ENCODE results near the gene AMPD3.

- TF ChIP-seq CTCF (IDR thresholded peaks at IDR 0.05), result no peak
- TF ChIP-seq POLR2AphosphoS5 (IDR thresholded peaks at IDR 0.05; ENCODE audit: low read depth, low read length), result no peak
- TF ChIP-seq REST (IDR thresholded peaks at IDR 0.05; ENCODE audit: insufficient read depth in 1 of 2, low read depth in 2 of 2, low read length in 1 of 2), result no peak
- no peak for TF ChIP-seq SIN3A (IDR thresholded peaks at IDR 0.05; ENCODE audit: borderline replicate concordance, insufficient read depth, low read depth, low read length)
- TF ChIP-seq TCF7L2 (IDR thresholded peaks at IDR 0.05; ENCODE audit: low read depth, low read length), result no peak
These were observed 26.6 kb upstream of the AMPD3 start for GRCh38 chr11:10428453-10428852.

All from Panc1 (cell line).